ENCODE measurements around the gene RNF111.

- TF ChIP-seq CTCF (IDR thresholded peaks at IDR 0.05) (no peak), POLR2AphosphoS5 (IDR thresholded peaks at IDR 0.05) (no peak)
Measured at GRCh38 chr15:59008086-59008485, 20.6 kb downstream of the RNF111 start.
